ENCODE data around the gene RGS7. TPM values are rescaled to one million over a fixed set of nuclear protein-coding genes. Genes with fewer than 3 reads are reported as not detected.

Gene RGS7
- total and polyA plus RNA-seq, 10 of the 15 experiments (the other 5 are each of a cell fraction or from before 2014, with no cell fraction given), result not detected

DNA sequence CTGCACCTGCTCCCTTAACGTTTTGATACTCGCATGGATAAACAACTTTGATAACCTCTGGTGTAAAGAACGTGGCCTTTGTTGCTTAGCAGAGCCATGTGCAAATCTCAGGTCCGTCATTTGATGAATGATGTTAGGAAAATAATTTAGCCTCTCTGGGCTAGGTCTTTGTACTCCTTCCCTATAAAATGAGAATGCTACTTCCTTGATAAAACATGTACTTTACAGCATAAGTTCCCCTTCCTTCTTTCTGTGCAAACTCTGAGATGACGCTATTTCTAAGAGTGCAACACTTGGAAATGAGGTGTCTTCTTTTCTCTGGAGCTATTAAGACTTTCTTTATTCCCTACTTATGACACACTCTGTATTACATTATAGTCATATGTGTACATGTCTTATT lies 243.4 kb downstream of the RGS7 start (continued):
- TF ChIP-seq, protein P1, sequence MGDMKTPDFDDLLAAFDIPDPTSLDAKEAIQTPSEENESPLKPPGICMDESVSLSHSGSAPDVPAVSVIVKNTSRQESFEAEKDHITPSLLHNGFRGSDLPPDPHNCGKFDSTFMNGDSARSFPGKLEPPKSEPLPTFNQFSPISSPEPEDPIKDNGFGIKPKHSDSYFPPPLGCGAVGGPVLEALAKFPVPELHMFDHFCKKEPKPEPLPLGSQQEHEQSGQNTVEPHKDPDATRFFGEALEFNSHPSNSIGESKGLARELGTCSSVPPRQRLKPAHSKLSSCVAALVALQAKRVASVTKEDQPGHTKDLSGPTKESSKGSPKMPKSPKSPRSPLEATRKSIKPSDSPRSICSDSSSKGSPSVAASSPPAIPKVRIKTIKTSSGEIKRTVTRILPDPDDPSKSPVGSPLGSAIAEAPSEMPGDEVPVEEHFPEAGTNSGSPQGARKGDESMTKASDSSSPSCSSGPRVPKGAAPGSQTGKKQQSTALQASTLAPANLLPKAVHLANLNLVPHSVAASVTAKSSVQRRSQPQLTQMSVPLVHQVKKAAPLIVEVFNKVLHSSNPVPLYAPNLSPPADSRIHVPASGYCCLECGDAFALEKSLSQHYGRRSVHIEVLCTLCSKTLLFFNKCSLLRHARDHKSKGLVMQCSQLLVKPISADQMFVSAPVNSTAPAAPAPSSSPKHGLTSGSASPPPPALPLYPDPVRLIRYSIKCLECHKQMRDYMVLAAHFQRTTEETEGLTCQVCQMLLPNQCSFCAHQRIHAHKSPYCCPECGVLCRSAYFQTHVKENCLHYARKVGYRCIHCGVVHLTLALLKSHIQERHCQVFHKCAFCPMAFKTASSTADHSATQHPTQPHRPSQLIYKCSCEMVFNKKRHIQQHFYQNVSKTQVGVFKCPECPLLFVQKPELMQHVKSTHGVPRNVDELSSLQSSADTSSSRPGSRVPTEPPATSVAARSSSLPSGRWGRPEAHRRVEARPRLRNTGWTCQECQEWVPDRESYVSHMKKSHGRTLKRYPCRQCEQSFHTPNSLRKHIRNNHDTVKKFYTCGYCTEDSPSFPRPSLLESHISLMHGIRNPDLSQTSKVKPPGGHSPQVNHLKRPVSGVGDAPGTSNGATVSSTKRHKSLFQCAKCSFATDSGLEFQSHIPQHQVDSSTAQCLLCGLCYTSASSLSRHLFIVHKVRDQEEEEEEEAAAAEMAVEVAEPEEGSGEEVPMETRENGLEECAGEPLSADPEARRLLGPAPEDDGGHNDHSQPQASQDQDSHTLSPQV (IDR thresholded peaks at IDR 0.05), result no peak
- TF ChIP-seq, protein P2, sequence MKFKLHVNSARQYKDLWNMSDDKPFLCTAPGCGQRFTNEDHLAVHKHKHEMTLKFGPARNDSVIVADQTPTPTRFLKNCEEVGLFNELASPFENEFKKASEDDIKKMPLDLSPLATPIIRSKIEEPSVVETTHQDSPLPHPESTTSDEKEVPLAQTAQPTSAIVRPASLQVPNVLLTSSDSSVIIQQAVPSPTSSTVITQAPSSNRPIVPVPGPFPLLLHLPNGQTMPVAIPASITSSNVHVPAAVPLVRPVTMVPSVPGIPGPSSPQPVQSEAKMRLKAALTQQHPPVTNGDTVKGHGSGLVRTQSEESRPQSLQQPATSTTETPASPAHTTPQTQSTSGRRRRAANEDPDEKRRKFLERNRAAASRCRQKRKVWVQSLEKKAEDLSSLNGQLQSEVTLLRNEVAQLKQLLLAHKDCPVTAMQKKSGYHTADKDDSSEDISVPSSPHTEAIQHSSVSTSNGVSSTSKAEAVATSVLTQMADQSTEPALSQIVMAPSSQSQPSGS (IDR thresholded peaks at IDR 0.05; ENCODE audit: low read length), result no peak
- TF ChIP-seq, protein P3, sequence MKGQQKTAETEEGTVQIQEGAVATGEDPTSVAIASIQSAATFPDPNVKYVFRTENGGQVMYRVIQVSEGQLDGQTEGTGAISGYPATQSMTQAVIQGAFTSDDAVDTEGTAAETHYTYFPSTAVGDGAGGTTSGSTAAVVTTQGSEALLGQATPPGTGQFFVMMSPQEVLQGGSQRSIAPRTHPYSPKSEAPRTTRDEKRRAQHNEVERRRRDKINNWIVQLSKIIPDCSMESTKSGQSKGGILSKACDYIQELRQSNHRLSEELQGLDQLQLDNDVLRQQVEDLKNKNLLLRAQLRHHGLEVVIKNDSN (IDR thresholded peaks at IDR 0.05; ENCODE audit: borderline replicate concordance, extremely low read length, insufficient read depth, low read depth, low read length), result no peak
- no peak for TF ChIP-seq BCL11A (IDR thresholded peaks at IDR 0.05; ENCODE audit: low read depth, low read length)

DNA sequence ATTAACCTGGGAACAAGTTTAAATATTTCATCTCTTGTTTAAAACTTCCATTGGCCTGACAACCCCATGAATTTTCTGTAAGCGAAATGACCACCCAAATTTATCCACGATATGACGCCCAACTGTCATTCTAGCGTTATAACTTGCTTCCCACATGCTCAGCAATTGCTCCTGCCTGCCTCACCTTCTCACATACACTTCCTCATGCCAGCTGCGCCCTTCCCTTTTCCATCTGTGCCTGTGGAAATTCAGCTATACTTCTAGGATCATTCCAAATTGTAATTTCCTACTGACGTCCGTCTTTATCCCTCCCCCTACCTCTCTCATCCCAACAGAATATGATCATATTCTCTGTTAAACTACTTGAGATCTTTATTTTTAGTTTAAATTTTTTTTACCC lies 248.0 kb downstream of the RGS7 start:
- Histone ChIP-seq H3K27me3 (replicated peaks in 1 of 2; ENCODE audit: control insufficient read depth in 2 of 2, insufficient read depth in 2 of 2, low read length in 1 of 2) (no peaks in the 10 kb centered on the region), H2AFZ (ENCODE audit: control insufficient read depth, low read depth, low read length) (no peak overlapping the region), H3K9me3 (replicated peaks; ENCODE audit: control insufficient read depth, insufficient read depth, low read length) (no peaks in the 10 kb centered on the region), H3K27ac (ENCODE audit: control insufficient read depth, insufficient read depth) (no peak overlapping the region), H3K36me3 (ENCODE audit: control insufficient read depth in 2 of 2, insufficient read depth in 2 of 2, low read length in 1 of 2) (no peaks in the 10 kb centered on the region), H3K79me2 (ENCODE audit: control insufficient read depth, insufficient read depth, low read length) (no peaks in the 10 kb centered on the region), H3K4me3 (no peak overlapping the region), H3K9ac (ENCODE audit: control insufficient read depth, insufficient read depth, low read length) (no peak overlapping the region), H3K4me2 (ENCODE audit: control insufficient read depth, insufficient read depth) (no peak overlapping the region), H3K4me1 (ENCODE audit: control insufficient read depth, insufficient read depth, low read length) (no peaks in the 10 kb centered on the region), H4K20me1 (ENCODE audit: control insufficient read depth, insufficient read depth) (no peaks in the 10 kb centered on the region)
- no peak for FAIRE-seq
- ChIA-PET RAD21 (ENCODE audit: unreplicated experiment) (no interaction called here), POLR2A (no interaction called here), CTCF (no interaction called here), SMC1A (ENCODE audit: uncharacterized antibody, unreplicated experiment) (interaction anchor here (1.1 kb wide), 1 partner anchor 10 kb away, joined by 4 read pairs; no protein-coding TSS in a partner anchor)
- DNase-seq (ENCODE audit: low read depth, low spot score), result no peak
- in situ Hi-C loops (cut with MboI), result no loop called here
- WGBS (ENCODE audit: insufficient coverage, insufficient replicate concordance, low lambda C conversion rate, missing lambda C conversion rate), result 30% methylated on average over 7 of the region's 7 CpGs
- no peak for ATAC-seq
- intact Hi-C loops (cut with micrococcal nuclease; ENCODE audit: unreplicated experiment), result no loop called here
- BruUV-seq (replicated peaks), result no TSS peak
- TF ChIP-seq IKZF2 (IDR thresholded peaks at IDR 0.05), result no peak
- TF ChIP-seq PML (IDR thresholded peaks at IDR 0.05; ENCODE audit: low read length), result no peak
- no peak for TF ChIP-seq ZZZ3 (IDR thresholded peaks at IDR 0.05; ENCODE audit: control insufficient read depth, insufficient read length, low read depth)
- TF ChIP-seq PAX5 (IDR thresholded peaks at IDR 0.05; ENCODE audit: borderline replicate concordance, low read depth, low read length), result no peak
- TF ChIP-seq, protein P4, sequence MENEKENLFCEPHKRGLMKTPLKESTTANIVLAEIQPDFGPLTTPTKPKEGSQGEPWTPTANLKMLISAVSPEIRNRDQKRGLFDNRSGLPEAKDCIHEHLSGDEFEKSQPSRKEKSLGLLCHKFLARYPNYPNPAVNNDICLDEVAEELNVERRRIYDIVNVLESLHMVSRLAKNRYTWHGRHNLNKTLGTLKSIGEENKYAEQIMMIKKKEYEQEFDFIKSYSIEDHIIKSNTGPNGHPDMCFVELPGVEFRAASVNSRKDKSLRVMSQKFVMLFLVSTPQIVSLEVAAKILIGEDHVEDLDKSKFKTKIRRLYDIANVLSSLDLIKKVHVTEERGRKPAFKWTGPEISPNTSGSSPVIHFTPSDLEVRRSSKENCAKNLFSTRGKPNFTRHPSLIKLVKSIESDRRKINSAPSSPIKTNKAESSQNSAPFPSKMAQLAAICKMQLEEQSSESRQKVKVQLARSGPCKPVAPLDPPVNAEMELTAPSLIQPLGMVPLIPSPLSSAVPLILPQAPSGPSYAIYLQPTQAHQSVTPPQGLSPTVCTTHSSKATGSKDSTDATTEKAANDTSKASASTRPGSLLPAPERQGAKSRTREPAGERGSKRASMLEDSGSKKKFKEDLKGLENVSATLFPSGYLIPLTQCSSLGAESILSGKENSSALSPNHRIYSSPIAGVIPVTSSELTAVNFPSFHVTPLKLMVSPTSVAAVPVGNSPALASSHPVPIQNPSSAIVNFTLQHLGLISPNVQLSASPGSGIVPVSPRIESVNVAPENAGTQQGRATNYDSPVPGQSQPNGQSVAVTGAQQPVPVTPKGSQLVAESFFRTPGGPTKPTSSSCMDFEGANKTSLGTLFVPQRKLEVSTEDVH (IDR thresholded peaks at IDR 0.05; ENCODE audit: low read depth, partially characterized antibody), result no peak
- no peak for TF ChIP-seq GATAD2B (conservative IDR thresholded peaks at IDR 0.05; ENCODE audit: low read depth)
- no peak for TF ChIP-seq POU2F2 (IDR thresholded peaks at IDR 0.05; ENCODE audit: borderline replicate concordance, low read depth, low read length)
- TF ChIP-seq, protein P5, sequence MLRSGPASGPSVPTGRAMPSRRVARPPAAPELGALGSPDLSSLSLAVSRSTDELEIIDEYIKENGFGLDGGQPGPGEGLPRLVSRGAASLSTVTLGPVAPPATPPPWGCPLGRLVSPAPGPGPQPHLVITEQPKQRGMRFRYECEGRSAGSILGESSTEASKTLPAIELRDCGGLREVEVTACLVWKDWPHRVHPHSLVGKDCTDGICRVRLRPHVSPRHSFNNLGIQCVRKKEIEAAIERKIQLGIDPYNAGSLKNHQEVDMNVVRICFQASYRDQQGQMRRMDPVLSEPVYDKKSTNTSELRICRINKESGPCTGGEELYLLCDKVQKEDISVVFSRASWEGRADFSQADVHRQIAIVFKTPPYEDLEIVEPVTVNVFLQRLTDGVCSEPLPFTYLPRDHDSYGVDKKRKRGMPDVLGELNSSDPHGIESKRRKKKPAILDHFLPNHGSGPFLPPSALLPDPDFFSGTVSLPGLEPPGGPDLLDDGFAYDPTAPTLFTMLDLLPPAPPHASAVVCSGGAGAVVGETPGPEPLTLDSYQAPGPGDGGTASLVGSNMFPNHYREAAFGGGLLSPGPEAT (IDR thresholded peaks at IDR 0.05; ENCODE audit: low read depth), result no peak

Data from GM12878 (cell line).